C4-2B (cell line): ENCODE data around the gene HSPA4.

Experiments used
- CTCF ChIP-seq: fragments of 450-650 bp; conservative IDR thresholded peaks from 2 replicates; pipeline ENCODE4 v1.5.1; 2017; ENCODE audit warnings: mild to moderate bottlenecking
- ZFX ChIP-seq: fragments of 450-650 bp; IDR thresholded peaks from 2 replicates; pipeline ENCODE4 v1.6.1; 2017

- TF ChIP-seq CTCF (no peak), ZFX (no peak)
Observed at GRCh38 chr5:133082128-133082527, 30.3 kb downstream of the HSPA4 start.
